NOMO-1 (cell line): ENCODE measurements around the gene BEGAIN.

Source experiments
- DNase-seq, 2 experiments: peaks; one replicate each; lab custom pipeline; 2025; ENCODE audit not compliant: unreplicated experiment in 2 of 2; lab: John Stamatoyannopoulos, UW

BEGAIN gene

DNA sequence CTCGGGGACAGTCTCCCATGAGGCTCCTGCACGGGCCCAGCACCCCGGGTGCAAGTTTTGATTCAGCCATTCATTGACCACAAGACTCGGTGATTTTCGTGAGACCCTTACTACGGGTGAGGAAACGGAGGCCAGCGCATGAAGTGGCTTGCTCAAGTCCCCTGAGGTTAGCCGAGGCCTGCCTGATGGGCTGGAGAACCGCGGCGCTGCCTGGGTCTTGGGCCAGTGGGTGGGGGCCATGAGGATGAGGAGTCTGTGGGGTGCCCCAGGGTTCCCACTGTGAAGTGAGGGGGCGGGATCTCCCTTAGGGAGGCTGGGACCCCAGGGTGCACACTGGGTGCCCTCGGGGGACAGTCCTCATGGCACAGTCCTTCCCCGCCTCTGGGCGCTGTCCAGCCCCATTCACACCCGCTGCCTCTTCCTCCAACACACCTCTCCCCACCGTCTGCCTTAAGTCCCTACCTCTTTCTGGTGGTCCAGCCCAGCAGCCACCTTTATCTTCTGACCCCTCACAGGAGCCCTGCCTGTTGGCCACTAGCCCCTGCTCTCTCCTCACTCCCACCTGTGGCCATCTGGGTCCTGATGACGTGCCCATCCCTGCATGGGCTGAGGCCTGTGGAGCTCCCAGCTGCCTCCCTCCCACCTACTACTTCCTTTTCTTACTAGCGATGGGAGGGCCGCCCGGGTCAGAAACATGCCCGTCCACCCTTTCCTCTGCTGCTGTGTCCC is 16.3 kb downstream of the BEGAIN start:
- no peak for DNase-seq

DNA sequence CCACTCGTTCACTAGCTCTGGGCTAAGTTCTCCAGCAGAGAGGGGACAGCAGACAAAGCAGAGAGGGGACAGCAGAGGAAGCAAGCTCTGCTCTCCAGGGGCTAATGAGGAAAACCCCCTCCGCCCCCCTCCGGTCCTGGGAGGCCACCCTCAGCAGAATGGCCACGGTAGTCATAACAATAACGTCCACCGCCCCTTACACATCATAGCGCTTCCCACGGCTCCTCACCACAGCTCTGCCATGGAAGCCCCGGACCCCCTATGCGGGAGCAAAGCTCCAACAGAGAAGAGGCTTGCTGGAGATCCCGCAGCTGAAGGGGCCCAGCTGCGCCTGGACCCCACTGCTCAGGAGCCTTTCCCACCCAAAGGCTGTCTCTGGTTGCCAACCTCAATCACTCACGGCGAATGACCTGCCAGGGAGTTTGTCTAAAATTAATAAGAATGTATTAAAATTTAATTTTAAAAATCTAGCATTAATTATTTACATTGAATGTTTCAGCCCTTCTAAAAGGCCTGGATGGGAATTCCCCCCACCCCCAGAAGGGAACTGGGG is 17.4 kb downstream of the BEGAIN start:
- DNase-seq, result no peak

GRCh38 chr14:100568998-100569733 is 18.1 kb downstream of the BEGAIN start:
- DNase-seq, result no peak

DNA sequence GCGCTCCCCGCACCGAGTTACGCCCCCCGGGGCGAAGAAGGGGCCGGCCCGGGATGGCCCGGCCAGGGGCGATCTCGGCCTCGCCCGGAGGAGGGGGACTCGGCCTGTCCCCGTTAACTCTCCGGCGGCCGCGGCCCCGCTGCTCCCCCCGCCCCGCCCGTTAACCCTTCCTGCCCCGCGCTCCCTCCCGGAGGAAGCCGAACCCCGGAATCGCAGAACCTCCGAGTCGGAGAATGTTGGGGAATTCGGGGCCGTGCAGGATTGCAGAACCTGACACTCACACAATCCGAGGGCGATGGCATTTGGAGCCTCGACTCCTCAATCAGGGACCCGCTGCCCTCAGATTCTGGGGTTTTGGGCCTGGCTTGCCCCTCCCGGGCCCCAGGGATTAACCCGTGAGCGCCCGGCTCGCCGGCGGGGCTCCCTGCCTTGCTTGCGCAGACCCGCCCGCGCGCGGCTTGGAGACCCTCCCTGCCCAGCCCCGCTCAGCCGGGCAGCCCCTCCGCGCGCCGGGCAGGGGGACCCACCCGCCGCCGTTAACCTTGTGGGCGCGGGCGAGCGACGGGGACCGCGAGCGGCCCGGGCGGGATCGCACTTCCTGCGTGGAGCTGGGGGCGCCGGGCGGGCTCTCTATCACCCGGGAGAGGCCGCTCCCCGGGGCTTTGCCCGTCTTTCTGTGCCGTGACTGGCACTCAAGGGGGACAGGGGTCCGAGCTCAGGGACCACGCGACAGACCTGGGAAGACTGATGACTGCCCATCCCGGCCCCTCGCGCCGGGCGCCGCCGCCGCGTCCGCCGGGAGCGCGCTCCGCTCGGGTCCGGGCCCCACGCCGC is 18.8 kb downstream of the BEGAIN start:
- no peak for DNase-seq

- DNase-seq, result no peak
Observed at GRCh38 chr14:100567877-100568163, 19.4 kb downstream of the BEGAIN start.

GRCh38 chr14:100567009-100567876 is 20.0 kb downstream of the BEGAIN start:
- no peak for DNase-seq

- no peak for DNase-seq
Observed at GRCh38 chr14:100566586-100566985, 20.6 kb downstream of the BEGAIN start.

DNA sequence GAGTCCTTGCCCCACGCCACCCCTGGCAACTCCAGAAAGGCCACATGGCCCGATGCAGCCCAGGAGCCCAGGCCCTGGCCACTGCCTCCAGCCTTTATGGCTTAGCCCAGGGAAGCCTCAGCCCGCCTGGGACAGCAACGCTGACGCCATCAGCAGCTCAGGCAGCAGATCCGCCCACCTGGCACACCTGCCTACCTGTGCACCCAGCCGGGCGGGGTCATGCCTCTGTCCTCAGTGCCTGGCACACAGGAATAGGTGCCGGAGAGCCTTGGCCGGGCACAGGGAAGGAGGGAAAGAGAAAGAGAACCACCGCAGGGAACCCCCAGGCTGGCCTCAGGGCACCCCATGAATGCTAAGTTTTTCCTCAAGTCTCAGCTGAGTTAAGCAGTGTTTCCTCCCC is 21.1 kb downstream of the BEGAIN start:
- no peak for DNase-seq

- no peak for DNase-seq
Observed at GRCh38 chr14:100565650-100566049, 21.6 kb downstream of the BEGAIN start.

GRCh38 chr14:100564512-100564911 is 22.7 kb downstream of the BEGAIN start:
- no peak for DNase-seq

GRCh38 chr14:100562751-100563150 is 24.5 kb downstream of the BEGAIN start:
- DNase-seq, result no peak

- no peak for DNase-seq
Observed at GRCh38 chr14:100561005-100561404, 26.2 kb downstream of the BEGAIN start.

GRCh38 chr14:100560471-100560870 is 26.7 kb downstream of the BEGAIN start:
- DNase-seq, result no peak

DNA sequence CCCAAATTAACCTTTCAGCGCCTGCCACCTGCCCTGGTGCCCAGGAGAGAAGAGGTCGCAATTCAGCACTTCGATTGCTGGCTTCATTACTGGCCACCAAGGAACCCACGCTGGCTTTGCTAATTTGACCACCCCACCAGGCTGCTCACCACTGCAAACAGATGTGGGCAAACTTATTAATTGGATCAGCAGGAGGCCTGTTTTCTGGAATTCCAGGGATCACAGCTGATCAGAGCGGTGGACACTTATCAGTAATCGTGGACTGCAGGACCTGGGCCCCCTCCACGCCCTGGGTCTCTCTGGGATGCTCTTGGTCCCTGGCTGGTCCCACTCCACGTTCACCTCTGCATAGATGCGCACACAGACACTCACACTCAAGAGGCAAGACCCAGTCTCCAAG is 27.8 kb downstream of the BEGAIN start:
- no peak for DNase-seq

GRCh38 chr14:100558966-100559365 is 28.3 kb downstream of the BEGAIN start:
- DNase-seq, result no peak

- DNase-seq, result no peak
Observed at GRCh38 chr14:100558226-100558625, 29.0 kb downstream of the BEGAIN start.

DNA sequence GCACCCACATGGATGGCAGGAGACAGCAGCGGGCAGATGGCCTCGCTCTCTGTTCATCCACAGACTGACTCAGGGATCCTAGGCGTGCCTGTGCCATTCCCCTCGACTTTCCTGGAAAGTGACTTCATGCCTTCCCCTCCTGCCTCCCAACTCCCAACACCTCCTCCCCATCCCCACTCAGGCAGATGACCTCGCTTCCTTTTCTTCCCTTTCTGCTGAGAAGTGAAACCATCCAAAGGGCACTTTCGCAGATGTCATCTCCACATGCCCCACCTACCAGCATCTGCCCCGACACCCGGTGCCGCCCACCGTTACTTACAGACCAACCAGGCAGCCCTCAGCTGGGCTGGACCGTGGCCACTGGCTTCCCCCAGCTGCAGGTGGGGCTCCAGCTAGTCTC is 29.6 kb downstream of the BEGAIN start:
- DNase-seq, result peak; percentile 56 to 75

- DNase-seq, result no peak
Observed at GRCh38 chr14:100556936-100557505, 30.2 kb downstream of the BEGAIN start.

DNA sequence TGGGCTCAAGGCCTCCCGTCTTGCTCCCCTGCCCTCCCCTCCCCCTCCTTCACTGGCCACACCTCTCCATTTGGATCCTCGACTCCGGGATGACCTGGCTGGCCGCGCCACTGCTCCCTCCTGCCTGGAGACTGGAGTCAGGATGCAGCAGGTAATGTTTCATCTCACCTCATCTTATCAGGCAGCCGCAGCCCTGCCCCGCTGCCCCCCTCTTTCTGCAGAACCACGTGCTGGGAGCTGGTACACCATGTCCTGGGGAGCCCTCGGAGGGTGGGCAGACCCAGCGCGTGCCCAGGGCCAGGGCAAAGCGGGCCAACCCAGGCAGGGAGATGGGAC is 31.1 kb downstream of the BEGAIN start:
- no peak for DNase-seq

DNA sequence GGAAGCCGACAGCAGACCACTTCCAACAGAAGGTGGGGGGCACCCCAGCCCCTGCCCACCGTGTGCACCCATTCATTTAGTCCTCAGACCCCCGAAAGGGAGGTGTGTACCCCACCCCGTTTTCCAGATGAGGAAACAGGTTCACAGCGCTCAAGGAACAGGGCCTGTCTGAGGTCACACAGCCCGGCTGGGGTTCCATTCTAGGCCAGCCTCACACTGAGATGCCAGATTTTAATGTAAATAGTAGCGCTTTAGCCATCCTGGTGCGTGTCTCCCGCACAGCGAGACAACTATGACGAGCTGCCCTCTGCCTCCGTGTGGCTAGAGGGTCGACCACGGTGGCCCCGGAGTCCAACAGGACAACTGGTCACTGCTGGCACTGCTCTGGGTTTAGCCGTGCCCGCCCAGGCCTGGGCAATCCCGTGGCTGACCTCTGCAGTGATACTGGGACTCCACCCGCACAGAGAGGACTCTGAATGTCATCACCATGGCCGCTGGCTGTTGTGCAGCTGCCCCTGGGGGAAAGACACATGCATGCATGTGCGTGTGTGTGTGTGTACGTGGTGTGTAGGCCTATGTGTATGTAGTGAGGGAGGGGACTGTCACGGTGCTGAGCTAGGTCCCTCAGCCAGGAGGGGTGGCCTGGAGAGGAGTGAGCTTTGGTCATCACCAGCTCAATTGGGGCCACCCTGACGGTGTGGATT is 31.6 kb downstream of the BEGAIN start:
- no peak for DNase-seq
